CD4-positive, alpha-beta T cell treated with Interferon gamma for 1 hour (primary cell): ENCODE data around the gene LANCL2.
"Not testable (repeated sequence)": the region's sequence is repeated elsewhere in the genome, so short reads cannot be mapped to it uniquely, and the experiment has no call there.

ENCODE experiments used
- DNase-seq: peaks from one replicate; pipeline ENCODE4 v3.0.0-alpha.2; 2020

Gene LANCL2

GRCh38 chr7:55438757-55439525 lies 73.8 kb downstream of the LANCL2 start:
- no peak for DNase-seq

GRCh38 chr7:55439627-55440026 lies 74.5 kb downstream of the LANCL2 start:
- DNase-seq, result no peak

GRCh38 chr7:55440040-55440690 lies 75.0 kb downstream of the LANCL2 start:
- no peak for DNase-seq

GRCh38 chr7:55441002-55441401 lies 75.9 kb downstream of the LANCL2 start:
- DNase-seq, result no peak

DNA sequence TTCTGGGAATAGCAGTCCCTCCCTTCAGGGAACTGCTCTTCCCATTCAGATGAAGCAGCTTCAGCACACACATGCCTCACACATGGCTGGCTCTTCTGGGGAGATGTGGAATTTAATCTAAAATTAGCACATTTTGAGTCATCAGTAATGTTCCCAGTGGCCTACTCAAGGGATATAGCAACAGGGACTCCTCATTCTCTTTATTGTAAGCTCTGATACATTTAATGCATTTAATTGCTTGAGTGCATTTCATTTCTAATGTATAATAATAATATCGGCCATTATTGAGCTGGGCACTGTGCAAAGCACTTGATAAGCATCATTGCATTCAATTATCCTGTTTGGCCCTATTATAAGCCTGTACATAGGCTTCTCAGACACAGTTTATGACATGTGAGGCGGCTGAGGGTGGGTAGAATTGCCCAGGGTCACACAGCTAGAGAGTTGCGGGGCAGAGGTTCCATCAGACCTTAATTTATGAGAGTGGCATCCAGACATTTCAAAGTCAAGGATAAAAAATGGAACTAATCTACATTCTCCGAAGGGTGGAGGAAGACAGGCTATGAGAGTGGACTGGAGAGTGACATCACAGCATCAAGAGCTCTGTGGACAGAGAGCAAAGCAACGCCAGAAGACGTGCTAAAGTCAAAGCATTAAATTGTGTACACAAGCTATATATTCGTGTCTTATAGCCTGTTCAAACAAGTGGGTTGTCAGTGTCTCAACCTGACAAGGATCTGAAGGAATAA lies 76.8 kb downstream of the LANCL2 start:
- DNase-seq, result no peak

DNA sequence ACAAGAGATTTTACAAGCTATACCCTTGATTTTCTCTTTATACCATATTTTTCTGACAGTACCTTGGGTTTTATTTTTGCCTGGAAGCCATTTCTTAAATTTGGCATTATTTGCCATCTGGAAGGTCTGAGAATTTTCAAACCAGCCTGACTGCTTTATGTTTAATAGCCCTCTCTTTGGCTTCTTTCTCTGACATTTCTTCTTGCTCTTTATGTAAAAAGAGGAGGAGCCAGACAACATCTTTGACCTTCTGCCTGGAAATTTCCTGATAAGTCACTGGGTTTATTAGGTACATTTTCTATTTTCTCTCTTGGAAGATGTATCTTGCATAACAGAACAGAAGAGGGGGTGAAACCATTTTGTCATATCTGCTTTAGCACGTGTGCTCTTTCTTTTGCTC lies 79.6 kb downstream of the LANCL2 start:
- DNase-seq, result no peak

DNA sequence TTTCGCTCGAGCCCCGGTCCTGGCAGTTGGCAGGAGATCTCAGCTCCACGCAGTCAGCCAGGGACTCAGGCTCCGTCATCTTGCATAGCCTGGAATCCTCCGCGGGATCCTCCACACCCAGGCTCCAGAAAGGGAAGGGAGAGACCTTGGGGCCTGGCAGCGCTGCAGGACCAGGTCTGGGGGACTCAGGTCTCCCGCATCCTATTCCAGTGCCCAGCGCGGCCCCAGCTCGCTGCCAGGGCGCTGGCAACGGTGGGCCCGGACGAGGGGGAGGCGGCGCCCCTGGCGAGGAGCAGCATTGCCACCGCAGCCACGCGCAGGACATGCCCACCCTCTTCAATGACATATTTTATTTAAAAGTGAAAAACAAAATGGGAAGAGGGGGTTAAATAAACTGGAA lies 83.4 kb downstream of the LANCL2 start:
- no peak for DNase-seq

DNA sequence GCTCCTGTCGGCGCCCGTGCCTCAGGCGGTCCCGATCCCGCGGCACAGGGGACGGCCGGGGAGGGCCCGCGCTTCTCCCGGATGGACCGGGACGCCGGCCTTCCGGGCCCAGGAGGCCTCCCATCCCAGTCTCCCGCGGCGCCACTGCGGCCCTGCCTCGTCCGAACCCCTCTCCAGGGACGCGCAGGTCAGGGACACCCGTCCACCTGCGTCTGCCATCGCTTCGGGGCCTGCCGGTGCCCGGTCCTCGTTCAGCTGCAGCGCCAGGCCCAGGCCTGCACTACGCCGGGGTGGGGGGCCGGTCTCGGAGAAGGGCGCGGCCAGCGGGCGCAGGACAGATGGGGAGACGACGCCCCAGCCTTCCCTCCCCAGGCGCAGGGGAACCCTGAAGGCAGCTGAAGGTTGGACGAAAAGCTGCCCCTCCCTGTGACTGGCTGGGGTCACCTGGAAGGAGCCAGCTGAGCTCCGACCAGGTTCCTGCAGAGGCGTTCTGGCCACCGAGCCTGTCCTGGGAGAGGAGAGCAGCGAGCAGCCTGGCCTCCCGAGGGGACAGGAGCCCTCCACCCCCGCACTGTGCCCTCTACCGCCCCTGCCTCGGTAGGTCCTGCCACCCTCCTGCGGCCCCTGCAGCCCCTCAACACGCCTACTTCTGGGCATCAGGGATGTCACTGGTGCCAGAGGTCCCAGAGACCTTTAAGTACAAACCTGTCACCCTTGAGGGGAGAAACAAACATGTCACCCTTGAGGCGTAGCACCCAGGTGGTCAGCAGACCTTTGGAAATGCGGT lies 84.3 kb downstream of the LANCL2 start:
- DNase-seq, result no peak

DNA sequence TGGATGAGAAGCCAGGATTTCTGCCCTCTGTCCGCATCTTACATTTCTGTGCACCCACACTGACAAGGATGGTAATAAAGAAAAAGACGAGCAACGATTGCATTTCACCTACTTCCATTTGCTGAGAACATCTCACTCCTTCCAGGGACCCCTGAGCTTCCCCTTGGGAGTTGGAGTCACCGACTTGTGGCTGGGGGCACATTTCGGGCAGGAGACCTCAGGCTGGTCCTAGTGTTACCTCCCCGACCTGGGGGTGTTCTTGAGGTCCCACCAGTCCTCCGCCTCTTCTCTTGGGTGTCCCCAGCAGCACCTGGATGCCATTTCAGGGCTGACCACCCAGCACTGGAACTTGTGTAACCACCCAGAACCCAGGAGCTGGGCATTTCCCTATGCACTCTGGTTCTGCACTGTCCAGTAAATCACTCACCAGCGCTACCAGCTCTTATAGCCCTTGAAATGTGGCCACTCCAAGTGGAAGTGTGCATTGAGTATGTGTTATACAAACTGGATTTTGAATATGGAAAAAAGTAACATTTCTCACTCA lies 84.9 kb downstream of the LANCL2 start:
- DNase-seq, result no peak

DNA sequence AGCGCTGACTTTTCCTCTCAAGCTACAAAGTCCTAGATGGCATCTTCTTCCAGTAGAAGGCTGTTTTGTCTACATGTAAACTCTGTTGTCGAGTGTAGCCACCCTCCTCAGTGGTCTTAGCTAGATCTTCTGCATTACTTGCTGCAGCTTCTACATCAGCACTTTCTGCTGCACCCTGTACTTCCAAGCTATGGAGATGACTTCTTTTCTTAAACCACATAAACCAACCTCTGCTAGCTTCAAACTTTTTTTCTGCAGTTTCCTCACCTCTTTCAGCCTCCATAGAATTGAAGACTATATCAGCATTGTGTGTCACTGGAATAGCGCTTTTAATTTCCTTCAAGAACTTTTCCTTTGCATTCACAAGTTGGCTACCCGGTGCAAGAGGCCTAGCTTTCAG lies 87.8 kb downstream of the LANCL2 start:
- DNase-seq, result no peak

DNA sequence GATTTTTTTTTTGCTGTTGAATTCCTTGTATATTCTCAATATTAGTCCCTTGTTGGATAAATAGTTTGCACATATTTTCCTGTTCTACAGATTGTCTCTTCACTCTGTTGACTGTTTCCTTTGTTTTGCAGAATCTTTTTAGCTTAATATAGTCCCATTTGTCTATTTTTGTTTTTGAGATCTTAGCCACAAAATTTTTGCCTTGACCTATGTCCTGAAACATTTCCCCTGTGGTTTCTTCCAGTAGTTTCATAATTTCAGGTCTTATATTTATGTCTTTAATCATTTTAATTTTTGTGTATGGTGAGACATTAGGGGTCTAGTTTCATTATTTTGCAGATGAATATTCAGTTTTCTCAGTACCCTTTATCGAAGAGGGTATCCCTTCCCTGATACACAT lies 92.7 kb downstream of the LANCL2 start:
- no peak for DNase-seq

DNA sequence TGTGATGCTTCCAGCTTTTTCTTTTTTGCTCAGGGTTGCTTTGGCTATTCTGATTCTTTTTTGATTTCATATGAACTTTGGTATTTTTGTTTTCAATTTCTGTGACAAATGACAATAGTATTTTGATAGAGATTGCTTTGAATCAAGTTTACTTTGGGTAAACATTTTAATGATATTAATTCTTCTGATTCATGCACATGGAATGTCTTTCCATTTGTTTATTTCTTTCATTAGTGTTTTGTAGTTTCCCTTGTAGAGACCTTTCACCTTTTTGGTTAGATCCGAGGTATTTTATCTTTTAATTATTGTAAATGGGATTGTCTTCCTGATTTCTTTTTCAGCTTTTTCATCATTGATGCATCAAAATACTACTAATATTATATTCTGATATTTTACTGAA lies 93.2 kb downstream of the LANCL2 start:
- no peak for DNase-seq

DNA sequence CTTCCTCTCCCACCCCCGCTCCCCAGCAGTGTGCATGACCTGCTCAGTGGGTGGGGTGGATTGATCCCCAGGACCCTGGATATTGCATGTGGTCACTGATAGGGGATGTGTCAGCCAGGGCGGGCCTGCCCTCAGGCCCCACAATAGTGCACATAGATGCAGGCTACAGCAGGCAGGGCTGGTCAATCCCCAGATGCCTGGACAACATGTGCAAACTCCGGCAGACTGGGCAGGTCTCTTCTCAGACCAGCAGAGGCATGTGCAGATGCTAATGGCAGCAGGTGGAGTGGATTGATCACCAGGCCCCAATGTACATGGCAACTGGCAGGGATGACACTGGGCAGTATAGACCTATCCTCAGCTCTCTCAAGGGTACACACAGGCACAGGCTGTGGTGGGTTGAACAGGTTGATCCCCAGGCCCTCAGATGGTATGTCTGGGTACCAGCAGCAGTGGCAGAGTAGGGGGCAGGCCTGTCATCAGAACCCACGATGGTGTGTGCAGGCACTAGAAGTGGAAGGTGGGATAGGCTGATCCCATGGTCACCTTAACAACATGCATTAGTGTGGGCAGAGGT lies 98.6 kb downstream of the LANCL2 start:
- DNase-seq, result no peak

DNA sequence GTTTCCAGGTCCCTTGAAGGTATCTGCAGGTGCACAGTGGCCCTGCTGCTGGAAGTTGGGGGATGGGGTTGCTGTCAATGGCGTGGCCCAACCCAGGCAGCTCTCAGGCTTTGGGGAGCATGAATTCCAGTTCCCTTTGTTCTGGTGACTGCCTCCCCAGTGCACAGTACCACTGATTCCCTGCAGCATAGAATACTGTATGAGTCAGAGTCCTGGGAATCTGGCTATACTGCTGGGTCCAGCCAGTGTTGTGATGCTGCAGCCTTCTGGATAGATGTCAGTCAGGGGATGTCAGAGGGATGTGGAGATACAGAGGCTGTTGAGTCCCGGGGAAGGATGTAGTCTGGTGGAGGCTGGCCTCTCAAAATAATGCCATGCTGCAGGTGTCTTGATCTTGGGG lies 99.3 kb downstream of the LANCL2 start:
- DNase-seq, result no peak

DNA sequence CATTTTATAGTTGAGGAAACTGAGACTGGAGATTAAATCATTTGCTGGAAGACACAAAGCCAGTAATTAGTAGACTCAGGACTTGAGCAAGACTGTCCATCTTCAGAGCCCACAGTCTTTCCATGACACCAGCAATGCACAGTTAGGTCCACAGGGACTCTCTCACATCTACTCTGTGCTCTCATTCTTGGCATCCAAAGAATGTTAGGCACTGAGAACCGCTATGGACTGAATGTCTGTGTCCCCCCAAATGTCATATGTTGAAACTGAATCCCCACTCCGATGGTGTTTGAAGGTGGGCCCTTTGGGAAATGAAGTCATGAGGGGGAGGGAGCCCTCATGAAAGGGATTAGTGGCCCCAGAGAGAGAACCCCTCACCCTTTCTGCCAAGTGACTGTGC lies 100.6 kb downstream of the LANCL2 start:
- DNase-seq, result no peak

- DNase-seq, result no peak
Observed at GRCh38 chr7:55467047-55467593, 102.0 kb downstream of the LANCL2 start.

- DNase-seq, result no peak
Observed at GRCh38 chr7:55468495-55468894, 103.4 kb downstream of the LANCL2 start.

- DNase-seq, result no peak
Observed at GRCh38 chr7:55469271-55469681, 104.1 kb downstream of the LANCL2 start.

DNA sequence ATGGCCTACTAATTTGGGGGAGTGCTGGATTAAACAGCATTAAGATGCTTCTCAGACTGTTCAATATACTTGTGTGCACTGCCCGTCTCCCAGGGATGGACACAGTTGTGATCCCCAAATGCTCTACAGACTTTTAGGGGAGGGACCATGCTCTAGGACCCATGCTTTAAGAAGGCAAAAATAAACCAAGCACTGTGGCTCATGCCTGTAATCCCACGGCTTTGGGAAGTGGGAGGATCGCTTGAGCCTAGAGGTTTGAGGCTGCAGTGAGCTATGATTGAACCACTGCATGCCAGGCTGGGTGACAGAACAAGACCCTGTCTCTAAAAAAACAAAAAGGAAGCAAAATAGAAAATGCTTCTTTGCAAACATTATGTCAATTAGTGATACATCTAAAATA lies 104.6 kb downstream of the LANCL2 start:
- DNase-seq, result no peak

DNA sequence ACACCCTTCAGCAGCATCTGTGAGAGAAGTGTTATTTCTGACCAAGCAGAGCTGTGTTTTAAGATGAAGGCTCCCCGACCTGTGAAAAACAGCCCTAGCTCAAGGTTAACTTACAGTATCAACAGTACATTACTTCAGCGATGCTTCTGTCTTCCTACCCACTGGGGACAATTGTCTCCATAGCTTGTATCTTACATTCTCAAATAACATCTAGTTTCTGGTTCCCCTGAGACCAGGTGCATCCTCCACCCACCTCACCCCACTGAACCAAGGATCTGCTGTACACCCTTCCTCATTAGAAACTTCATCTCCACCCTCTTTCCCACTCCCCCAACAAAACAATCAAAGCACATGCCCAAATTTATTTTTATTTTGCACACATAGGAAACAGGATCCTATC lies 105.1 kb downstream of the LANCL2 start:
- DNase-seq, result no peak

DNA sequence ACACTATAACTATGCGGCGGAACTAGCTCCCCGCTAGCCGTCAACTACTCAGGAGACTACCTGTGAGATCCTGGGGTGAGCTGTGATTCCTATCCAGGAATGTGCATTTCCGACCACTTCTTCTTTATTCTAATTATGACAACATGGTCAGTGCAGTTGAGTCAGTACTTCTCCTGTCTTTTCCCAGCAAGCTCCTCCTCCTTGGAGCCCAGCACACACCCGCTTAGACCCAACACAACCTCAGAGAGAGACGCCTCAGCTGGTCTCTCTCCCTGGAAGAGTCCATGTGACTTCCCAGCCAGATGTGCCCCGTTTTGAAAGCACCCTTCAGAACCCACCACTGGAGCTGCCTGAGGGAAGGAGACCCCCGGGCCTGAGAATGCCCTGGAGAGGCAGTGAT lies 106.5 kb downstream of the LANCL2 start:
- not testable (repeated sequence) for DNase-seq

GRCh38 chr7:55472406-55472805 lies 107.3 kb downstream of the LANCL2 start:
- DNase-seq, result not testable (repeated sequence)
